ENCODE results near the gene LSS. TPM values are rescaled to one million over a fixed set of nuclear protein-coding genes. Genes with fewer than 3 reads are reported as not detected.

The LSS gene
- total and polyA plus RNA-seq, 2 of the 4 experiments (the other 2 are of a cell fraction): 43.4 to 58.1 TPM

- TF ChIP-seq USF2 (IDR thresholded peaks at IDR 0.05; ENCODE audit: low read depth, low read length): no peak
Observed at GRCh38 chr21:46207006-46207919, 21.3 kb downstream of the LSS start (continued).

- no peak overlapping the region for H3K18ac ChIP-seq (ENCODE audit: low read depth, low read length)
- H2BK15ac ChIP-seq (ENCODE audit: low read depth, low read length): no peak overlapping the region
- POLR2A ChIA-PET (ENCODE audit: unreplicated experiment): no interaction called here
- in situ Hi-C loops (cut with MboI; ENCODE audit: low sequenced_read_pairs): no loop called here
- no peak overlapping the region for H3K4me3 ChIP-seq (ENCODE audit: insufficient read depth, low read depth, low read length)
- H3K36me3 ChIP-seq (ENCODE audit: control insufficient read depth, insufficient read depth, low read length): peaks cover 49% of the 10 kb centered on the region
- no peak overlapping the region for H3K23ac ChIP-seq (ENCODE audit: low read depth, low read length)
- WGBS, 2 experiments (ENCODE audit: extremely low coverage in 2 of 2, insufficient read length in 1 of 2): 95% methylated on average over 18 of the region's 24 CpGs; no CpG with 5 or more reads in 1 of the 2 experiments
- no peaks in the 10 kb centered on the region for H3K4me1 ChIP-seq (ENCODE audit: control insufficient read depth, insufficient read depth, low read length)
- no TSS peak for BruUV-seq (replicated peaks)
- H2BK20ac ChIP-seq (ENCODE audit: low read depth, low read length): no peak overlapping the region
- H3K79me1 ChIP-seq (ENCODE audit: low read depth in 1 of 2, low read length in 2 of 2): no peaks in the 10 kb centered on the region; a peak in 1 of 4 replicates
- no peak overlapping the region for H2BK5ac ChIP-seq (ENCODE audit: low read depth, low read length, poor library complexity, severe bottlenecking)
- no peak for DNase-seq
- no peak overlapping the region for H4K8ac ChIP-seq (ENCODE audit: low read depth in 2 of 2, low read length in 2 of 2)
- no peaks in the 10 kb centered on the region for H3K27me3 ChIP-seq (ENCODE audit: control insufficient read depth, insufficient read depth, low read length)
- no peak overlapping the region for H3K9ac ChIP-seq (ENCODE audit: low read depth, low read length)
- no peak overlapping the region for H3K27ac ChIP-seq (ENCODE audit: insufficient read depth, low read length)
- no peak overlapping the region for H3K4me2 ChIP-seq (ENCODE audit: low read depth, low read length)
- H3K4ac ChIP-seq (ENCODE audit: low read depth, low read length): no peak overlapping the region
- dilution Hi-C loops (cut with HindIII; ENCODE audit: low sequenced_read_pairs, unreplicated experiment): no loop called here
- no peak overlapping the region for H2AK5ac ChIP-seq (ENCODE audit: low read depth, low read length)
- H3K9me3 ChIP-seq (ENCODE audit: control insufficient read depth, insufficient read depth, low read length): no peaks in the 10 kb centered on the region
- intact Hi-C loops (cut with micrococcal nuclease): no loop called here
- H4K5ac ChIP-seq (ENCODE audit: low read depth, low read length): no peak overlapping the region
- H4K20me1 ChIP-seq (ENCODE audit: insufficient read depth, low read length): no peaks in the 10 kb centered on the region; the same call in 1 of the 2 replicates
- no peak overlapping the region for H3K56ac ChIP-seq (ENCODE audit: extremely low read depth, insufficient read depth, low read length)
- no peaks in the 10 kb centered on the region; the same call in 1 of the 2 replicates for H3K9me1 ChIP-seq (ENCODE audit: insufficient read depth, low read length)
- no peak overlapping the region for H2AFZ ChIP-seq (replicated peaks; ENCODE audit: low read length, poor library complexity)
- no peak for ATAC-seq (ENCODE audit: low read depth)
- no peak overlapping the region for H2AK9ac ChIP-seq (replicated peaks; ENCODE audit: low read depth, low read length, poor library complexity)
- CTCF ChIA-PET: no interaction called here
- no peak overlapping the region for H2BK120ac ChIP-seq (ENCODE audit: low read depth, low read length)
- H4K91ac ChIP-seq (ENCODE audit: insufficient read depth, low read depth, low read length): no peak overlapping the region
- H3K14ac ChIP-seq (replicated peaks; ENCODE audit: low read depth, low read length): no peak overlapping the region
- TF ChIP-seq NFE2L2 (IDR thresholded peaks at IDR 0.05; ENCODE audit: low read depth, low read length) (no peak), SMC3 (IDR thresholded peaks at IDR 0.05; ENCODE audit: low read depth, low read length) (no peak), MAFK (IDR thresholded peaks at IDR 0.05; ENCODE audit: low read depth, low read length) (no peak), ELK1 (IDR thresholded peaks at IDR 0.05; ENCODE audit: borderline replicate concordance, low read depth, low read length) (no peak), MXI1 (IDR thresholded peaks at IDR 0.05; ENCODE audit: borderline replicate concordance, low read depth, low read length) (no peak), MAZ (IDR thresholded peaks at IDR 0.05; ENCODE audit: borderline replicate concordance, low read depth, low read length) (no peak), RAD21 (IDR thresholded peaks at IDR 0.05; ENCODE audit: low read length) (no peak), RFX5 (IDR thresholded peaks at IDR 0.05; ENCODE audit: low read depth, low read length) (no peak), USF2 (IDR thresholded peaks at IDR 0.05; ENCODE audit: low read depth, low read length) (no peak)
Observed at GRCh38 chr21:46206163-46207005, 22.2 kb downstream of the LSS start.
